ENCODE data around the gene CPAMD8. TPM values are rescaled to one million over a fixed set of nuclear protein-coding genes. Genes with fewer than 3 reads are reported as not detected.
"Not testable (repeated sequence)": the region's sequence is repeated elsewhere in the genome, so short reads cannot be mapped to it uniquely, and the experiment has no call there.

Gene CPAMD8
- total and polyA plus RNA-seq, 12 donors, result 3.1 to 33.7 (median 9.2) TPM

DNA sequence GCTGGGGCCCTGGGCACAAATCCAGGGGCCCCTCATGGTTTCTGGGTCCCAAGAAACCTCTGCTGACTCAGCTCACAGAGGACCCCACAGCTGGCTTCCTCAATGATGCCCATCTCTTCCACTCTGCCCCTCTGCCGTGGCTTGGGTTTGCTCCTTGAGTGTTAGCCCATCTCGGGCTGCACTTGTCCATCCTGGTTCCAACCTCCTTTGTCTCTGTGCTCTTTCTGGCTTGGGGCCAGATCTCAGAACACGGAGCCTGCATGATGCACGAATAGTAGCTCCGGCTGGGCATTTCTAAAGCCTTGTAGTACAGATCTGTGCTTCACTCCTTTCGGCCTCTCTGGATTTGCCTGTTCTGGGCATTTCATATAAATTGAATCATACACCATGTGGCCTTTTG, 84.0 kb downstream of the CPAMD8 start:
- Histone ChIP-seq H3K4me3 (no peak overlapping the region), H3K36me3 (replicated peaks in 1 of 2) (no peaks in the 10 kb centered on the region), H3K27me3 (no peaks in the 10 kb centered on the region), H3K9me3 (replicated peaks in 1 of 3) (no peaks in the 10 kb centered on the region), H3K27ac (no peak overlapping the region), H3K4me1 (replicated peaks in 1 of 2) (no peaks in the 10 kb centered on the region)
- WGBS, 4 donors, result 72 to 79% (median 73%) methylated on average over 6 of the region's 6 CpGs
- intact Hi-C loops (cut with DNase I), result no loop called here
- TF ChIP-seq POLR2A (IDR thresholded peaks at IDR 0.05), result no peak
- TF ChIP-seq, protein P1, sequence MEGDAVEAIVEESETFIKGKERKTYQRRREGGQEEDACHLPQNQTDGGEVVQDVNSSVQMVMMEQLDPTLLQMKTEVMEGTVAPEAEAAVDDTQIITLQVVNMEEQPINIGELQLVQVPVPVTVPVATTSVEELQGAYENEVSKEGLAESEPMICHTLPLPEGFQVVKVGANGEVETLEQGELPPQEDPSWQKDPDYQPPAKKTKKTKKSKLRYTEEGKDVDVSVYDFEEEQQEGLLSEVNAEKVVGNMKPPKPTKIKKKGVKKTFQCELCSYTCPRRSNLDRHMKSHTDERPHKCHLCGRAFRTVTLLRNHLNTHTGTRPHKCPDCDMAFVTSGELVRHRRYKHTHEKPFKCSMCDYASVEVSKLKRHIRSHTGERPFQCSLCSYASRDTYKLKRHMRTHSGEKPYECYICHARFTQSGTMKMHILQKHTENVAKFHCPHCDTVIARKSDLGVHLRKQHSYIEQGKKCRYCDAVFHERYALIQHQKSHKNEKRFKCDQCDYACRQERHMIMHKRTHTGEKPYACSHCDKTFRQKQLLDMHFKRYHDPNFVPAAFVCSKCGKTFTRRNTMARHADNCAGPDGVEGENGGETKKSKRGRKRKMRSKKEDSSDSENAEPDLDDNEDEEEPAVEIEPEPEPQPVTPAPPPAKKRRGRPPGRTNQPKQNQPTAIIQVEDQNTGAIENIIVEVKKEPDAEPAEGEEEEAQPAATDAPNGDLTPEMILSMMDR (IDR thresholded peaks at IDR 0.05), result no peak
- peak in 1 of 7 donors; percentile 51 for DNase-seq

DNA sequence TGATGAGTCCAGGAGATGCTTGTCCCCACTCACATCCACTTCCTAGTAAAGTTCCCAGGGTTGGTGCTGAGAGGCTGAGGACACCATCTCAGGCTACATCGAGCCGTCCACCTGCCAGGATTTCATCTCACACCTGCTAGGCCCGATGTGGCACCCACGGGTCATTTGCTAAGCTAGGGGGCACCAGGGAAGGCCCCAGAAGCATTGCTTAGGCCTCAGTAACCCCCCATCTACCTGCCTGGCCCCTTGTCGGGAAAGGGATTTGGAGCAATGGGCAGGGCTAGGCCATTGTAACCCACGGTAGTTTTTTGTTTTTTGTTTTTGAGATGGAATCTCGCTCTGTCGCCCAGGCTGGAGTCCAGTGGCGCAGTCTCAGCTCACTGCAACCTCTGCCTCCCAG, 86.0 kb downstream of the CPAMD8 start:
- Histone ChIP-seq H3K36me3 (replicated peaks in 1 of 2) (no peaks in the 10 kb centered on the region), H3K27me3 (no peaks in the 10 kb centered on the region), H3K27ac (no peak overlapping the region), H3K4me3 (no peak overlapping the region), H3K4me1 (replicated peaks in 1 of 2) (no peaks in the 10 kb centered on the region), H3K9me3 (replicated peaks in 1 of 3) (no peaks in the 10 kb centered on the region)
- DNase-seq, result peak in 2 of 7 donors; percentile 0 to 5
- no peak for TF ChIP-seq POLR2A (IDR thresholded peaks at IDR 0.05)
- TF ChIP-seq, protein P1 (IDR thresholded peaks at IDR 0.05), result no peak
- WGBS, 4 donors, result 78 to 92% (median 87%) methylated on average over 9 of the region's 9 CpGs
- intact Hi-C loops (cut with DNase I), result no loop called here

DNA sequence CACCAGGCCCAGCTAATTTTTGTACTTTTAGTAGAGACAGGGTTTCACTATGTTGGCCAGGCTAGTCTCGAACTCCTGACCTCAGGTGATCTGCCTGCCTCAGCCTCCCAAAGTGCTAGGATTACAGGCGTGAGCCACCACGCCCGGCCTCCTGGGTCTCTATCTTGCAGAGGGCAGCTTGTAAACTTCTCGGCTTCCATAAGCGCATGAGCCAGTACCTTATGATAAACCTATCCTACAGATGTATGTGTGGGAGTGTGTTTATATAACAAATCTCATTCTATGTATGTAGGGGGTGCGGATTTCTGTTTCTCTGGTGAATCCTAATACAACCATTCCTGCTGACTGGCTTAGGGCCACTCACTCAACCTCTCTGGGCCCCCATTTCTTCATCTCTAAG, 86.5 kb downstream of the CPAMD8 start:
- H3K27me3 ChIP-seq; intact Hi-C loops (cut with DNase I); H3K4me3 ChIP-seq; H3K4me1 ChIP-seq (replicated peaks in 1 of 2); H3K9me3 ChIP-seq (replicated peaks in 1 of 3); H3K27ac ChIP-seq; H3K36me3 ChIP-seq (replicated peaks in 1 of 2): not testable (repeated sequence)
- WGBS, 4 donors, result 93 to 96% (median 95%) methylated on average over 7 of the region's 7 CpGs
- peak in 1 of 7 donors; percentile 3 for DNase-seq

DNA sequence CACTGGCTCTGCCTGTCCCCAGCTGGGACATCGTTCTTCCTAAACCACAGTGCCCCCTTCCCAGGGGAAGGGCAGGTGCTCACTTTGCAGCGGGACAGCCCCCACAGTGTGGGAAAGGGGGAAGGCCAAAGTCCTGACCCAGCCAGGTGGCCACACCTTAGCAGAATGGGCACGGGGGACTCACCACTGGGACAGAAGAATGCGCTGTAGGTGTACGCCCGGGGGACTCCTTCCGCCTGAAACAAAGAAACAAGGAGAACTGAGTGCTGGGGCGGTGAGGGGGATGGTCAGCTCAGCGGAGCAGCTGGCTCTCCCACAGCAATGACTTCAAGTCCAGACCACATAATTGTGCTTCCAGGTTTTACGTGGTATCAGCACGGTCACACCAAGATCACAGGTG, 88.4 kb downstream of the CPAMD8 start:
- H3K27ac ChIP-seq, result no peak overlapping the region

DNA sequence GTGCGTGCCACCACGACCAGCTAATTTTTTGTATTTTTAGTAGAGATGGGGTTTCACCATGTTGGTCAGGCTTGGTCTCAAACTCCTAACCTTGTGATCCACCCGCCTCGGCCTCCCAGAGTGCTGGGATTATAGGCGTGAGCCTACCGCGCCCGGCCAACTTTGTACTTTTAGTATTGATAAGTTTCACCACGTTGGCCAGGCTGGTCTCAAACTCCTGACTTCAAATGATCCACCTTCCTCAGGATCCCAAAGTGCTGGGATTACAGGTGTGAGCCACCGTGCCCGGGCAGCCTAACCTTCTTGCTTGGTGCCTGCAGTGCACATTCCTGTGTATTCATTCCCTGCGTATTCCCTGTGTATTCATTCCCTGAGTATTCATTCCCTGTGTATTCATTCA, 88.8 kb downstream of the CPAMD8 start:
- H3K27ac ChIP-seq; H3K27me3 ChIP-seq; H3K4me1 ChIP-seq (replicated peaks in 1 of 2); H3K36me3 ChIP-seq (replicated peaks in 1 of 2); H3K4me3 ChIP-seq; DNase-seq; intact Hi-C loops (cut with DNase I); H3K9me3 ChIP-seq (replicated peaks in 1 of 3): not testable (repeated sequence)
- 87 to 96% (median 91%) methylated on average over 12 of the region's 12 CpGs for WGBS, 4 donors

More for the DNA sequence above, 88.4 kb downstream of the CPAMD8 start:
- Histone ChIP-seq H3K4me1 (replicated peaks in 1 of 2) (no peaks in the 10 kb centered on the region), H3K27me3 (no peaks in the 10 kb centered on the region), H3K9me3 (replicated peaks in 1 of 3) (peaks cover 0 to 5% (median 0%) of the 10 kb centered on the region in 3 donors), H3K4me3 (no peak overlapping the region), H3K36me3 (replicated peaks in 1 of 2) (no peaks in the 10 kb centered on the region)
- 85 to 91% (median 87%) methylated on average over 11 of the region's 11 CpGs for WGBS, 4 donors
- TF ChIP-seq POLR2A (IDR thresholded peaks at IDR 0.05), result no peak
- TF ChIP-seq, protein P1 (IDR thresholded peaks at IDR 0.05), result no peak
- intact Hi-C loops (cut with DNase I), result no loop called here
- no peak for DNase-seq

All from adrenal gland (tissue), 12 donors.